Measurements from ENCODE around the gene FKBP1A. TPM values are rescaled to one million over a fixed set of nuclear protein-coding genes. Genes with fewer than 3 reads are reported as not detected.

The FKBP1A gene
- total RNA-seq, 4 donors from 2014 or later: 204 to 275 (median 241) TPM

DNA sequence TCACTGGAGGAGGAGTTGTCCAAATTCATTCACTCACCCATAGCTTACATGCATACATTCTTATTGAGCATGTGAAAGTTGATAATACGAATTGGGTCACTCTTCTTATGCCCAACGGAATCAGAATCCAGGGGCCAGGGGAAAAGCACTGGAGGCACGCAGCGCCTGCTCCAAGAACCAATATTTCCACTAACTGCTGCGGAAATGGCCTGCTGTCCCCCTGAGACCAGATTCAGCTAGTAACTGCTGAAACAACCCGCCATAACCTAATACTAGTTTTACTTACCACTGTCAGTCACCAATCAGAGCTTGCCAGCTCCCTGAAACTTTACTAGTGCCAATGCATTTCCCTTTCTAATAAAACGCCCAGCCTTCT is 641 bp upstream of the FKBP1A start:
- no peak for DNase-seq (ENCODE audit: low spot score)
- no peak for ATAC-seq (ENCODE audit: low FRiP score)
- TF ChIP-seq, protein P1, sequence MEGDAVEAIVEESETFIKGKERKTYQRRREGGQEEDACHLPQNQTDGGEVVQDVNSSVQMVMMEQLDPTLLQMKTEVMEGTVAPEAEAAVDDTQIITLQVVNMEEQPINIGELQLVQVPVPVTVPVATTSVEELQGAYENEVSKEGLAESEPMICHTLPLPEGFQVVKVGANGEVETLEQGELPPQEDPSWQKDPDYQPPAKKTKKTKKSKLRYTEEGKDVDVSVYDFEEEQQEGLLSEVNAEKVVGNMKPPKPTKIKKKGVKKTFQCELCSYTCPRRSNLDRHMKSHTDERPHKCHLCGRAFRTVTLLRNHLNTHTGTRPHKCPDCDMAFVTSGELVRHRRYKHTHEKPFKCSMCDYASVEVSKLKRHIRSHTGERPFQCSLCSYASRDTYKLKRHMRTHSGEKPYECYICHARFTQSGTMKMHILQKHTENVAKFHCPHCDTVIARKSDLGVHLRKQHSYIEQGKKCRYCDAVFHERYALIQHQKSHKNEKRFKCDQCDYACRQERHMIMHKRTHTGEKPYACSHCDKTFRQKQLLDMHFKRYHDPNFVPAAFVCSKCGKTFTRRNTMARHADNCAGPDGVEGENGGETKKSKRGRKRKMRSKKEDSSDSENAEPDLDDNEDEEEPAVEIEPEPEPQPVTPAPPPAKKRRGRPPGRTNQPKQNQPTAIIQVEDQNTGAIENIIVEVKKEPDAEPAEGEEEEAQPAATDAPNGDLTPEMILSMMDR (IDR thresholded peaks at IDR 0.05): no peak

DNA sequence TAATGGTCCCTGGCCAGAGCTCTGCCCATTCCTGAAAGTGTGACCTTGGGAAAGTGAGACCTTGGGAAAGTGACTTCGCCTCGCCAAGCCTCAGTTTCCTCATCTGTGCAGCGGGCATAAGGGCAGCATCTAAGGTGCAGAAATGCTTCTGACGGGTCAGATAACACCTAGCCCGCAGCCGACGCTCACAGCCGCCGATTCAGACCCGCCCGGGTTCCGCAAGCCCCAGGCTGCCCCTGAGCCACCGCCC is 486 bp downstream of the FKBP1A start:
- TF ChIP-seq, protein P1 (IDR thresholded peaks at IDR 0.05): no peak
- ATAC-seq (ENCODE audit: low FRiP score) (no peak), DNase-seq (ENCODE audit: low spot score) (no peak)

DNA sequence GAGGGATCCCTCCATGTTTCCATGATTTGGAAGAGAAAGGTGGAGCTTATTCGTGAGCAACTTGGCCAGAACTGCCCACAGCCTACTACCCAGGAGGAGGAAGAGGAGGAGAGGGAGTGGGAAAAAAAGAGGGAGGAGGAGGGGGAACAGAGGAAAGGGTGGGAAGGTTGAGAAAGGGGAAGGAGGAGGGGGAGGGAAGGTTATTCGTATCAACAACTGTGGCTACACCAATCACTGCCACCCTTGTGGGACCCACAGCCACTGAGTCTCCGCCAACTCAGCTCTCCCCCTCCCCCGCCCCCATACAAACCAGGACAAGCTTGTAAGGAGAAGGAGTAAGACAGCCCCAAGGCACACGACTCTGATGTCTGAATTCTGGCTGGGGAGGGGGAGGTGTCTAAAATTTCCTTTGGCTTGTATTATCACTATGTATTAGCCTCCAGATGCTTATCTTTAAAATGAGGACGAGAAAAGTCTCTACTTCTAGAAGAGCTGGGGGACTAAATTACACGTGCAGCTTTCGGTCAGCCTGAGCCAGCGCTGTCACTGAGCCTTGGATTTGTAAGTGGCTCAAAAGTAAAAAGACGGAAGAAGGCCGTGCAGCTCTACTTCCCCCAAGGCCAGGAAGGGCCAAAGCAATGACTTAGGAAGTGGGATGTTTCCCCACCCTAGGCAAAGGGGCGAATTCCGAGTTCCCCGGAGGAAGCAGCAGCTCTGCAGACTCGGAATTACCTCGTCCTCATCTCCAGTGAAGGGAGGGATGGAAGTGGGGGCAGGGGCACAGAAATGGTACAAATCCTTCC is 1.0 kb downstream of the FKBP1A start:
- peak; percentile 41 for ATAC-seq (ENCODE audit: low FRiP score)
- TF ChIP-seq, protein P1 (IDR thresholded peaks at IDR 0.05): no peak
- DNase-seq (ENCODE audit: low spot score): no peak

DNA sequence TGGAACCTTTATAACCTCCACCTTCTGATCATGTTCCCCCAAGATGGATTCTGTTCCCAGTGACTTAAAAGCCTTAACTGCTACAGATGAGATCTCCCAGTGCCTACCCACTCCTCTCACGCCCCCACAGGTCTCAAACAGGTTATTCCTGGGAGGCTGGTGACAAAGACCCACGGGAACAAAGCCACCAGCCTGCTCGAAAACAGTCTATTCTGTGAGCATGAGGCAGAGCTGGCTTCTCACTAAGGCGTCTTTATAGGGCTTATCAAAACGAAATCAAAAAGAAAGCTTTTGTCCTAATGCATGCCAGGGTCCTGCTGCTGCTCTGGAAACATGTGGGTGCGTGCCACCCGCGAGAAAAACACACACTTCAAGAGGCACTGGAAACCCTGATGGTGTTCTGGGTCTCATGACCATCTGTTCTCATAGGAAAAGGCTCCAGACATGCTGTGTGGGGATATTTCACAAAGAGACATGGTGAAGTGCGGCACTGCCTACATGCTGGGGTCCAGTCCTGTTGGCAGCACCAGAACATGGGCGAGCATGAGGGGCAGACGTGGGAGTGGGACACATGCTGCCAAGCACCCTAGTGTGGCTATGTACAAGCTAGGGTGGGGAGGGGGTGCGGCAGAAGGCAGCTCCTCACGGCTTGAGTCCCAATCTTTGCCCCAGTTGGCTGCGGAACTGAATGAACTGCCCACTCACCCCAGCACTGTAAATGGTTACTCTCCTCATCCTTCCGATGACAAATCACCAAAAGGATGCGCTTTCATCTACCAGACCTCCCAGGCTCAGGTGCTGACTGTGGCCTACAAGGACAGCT is 2.1 kb downstream of the FKBP1A start:
- DNase-seq (ENCODE audit: low spot score) (no peak), ATAC-seq (ENCODE audit: low FRiP score) (no peak)
- TF ChIP-seq, protein P1 (IDR thresholded peaks at IDR 0.05): no peak

DNA sequence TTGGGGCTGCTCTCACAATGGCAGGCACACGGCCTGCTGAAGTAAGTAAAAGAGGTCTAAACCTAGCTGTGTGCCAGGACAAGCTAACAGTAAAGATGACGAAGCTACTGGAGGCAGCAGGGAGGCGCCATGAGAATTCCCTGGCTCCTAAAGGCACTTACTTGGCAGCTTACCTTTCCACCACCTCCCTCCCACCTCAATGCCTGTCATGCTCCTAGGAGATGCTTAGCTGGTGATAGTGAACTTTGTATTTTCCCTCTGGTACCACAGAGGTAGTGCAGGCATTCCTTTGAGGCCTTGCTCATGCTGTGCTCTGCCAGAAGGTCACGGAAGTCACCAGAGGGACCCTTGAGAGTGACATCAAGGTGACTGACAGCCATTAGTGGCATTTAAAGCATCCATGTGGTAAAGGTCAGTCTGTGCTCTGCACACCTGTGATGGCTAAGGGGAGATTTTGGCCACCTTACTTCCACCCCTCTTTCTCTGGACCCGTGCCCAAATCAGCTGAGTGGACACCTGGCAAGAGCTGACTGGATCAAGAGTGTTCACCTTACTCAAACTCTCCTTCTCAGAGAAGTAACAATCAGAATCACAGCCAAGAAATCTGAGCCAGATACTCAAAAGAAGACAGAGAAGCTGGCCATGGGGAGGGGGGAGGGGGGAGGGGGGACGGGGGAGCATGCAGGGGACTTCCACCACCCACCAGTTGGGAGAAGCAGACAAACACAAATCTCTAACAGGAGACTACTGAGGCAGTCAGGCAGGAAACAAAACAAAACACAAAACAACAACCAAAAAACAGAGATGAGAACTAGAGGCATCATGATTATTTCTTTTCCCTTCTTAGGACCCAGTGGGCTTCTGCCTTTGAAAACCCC is 2.9 kb downstream of the FKBP1A start:
- TF ChIP-seq, protein P1 (IDR thresholded peaks at IDR 0.05): no peak
- no peak for DNase-seq (ENCODE audit: low spot score)
- ATAC-seq (ENCODE audit: low FRiP score): peak; percentile 54

DNA sequence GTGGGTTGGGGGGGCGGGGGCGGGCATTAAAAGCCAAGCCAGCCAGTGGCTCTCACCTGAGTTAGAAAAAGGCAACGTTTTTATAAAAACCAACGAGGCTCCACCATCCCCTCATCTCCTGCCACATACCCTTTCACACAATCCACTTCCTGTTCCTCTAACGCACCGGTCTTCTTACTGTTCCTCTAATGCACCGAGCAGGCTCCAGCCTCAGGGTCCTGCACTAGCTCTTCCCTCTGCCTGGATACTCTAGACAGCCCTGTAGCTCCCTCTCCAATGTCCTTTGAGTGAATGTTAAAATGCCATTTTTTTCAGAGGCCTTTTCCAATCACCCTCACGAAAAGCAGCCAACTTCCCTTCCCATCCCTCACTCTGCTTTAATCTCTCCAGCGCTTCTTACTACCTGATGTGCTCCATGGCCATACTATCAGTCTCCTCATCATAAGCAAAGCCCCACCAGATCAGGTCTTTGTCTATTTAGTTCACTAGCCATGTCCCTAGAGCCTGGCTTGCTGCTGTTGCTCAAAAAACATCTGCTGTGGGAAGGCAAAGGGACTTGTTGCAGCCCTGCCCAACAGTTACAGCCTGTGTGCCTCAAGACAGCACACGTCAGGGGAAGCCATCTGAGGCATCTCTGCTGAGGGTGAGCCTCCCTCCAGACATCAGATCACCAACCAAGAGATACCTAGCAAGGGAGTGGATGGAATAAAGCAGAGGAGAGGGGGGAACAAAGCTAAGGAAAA is 3.9 kb downstream of the FKBP1A start:
- ATAC-seq (ENCODE audit: low FRiP score) (no peak), DNase-seq (ENCODE audit: low spot score) (no peak)
- TF ChIP-seq, protein P1 (IDR thresholded peaks at IDR 0.05): no peak

Measured in omental fat pad (tissue), 4 donors.